Endothelial cell of umbilical vein (primary cell): ENCODE data around the gene CCDC187. TPM values are rescaled to one million over a fixed set of nuclear protein-coding genes. Genes with fewer than 3 reads are reported as not detected.

ENCODE experiments used
- BruUV-seq: library from RNA; stranded (reverse); fragments of 400-500 nt; replicated peaks from 2 replicates; lab custom pipeline; 2021; lab: Mats Ljungman, UMichigan
- CTCF ChIA-PET: fragments of 300-600, 350-600 bp; sonication (Branson Sonifier 250); formaldehyde crosslinking; loops from one replicate; lab custom pipeline; 2021; ENCODE audit warnings: antibody characterized with exemption, inconsistent platforms; lab: Charles Lee
- POLR2A ChIA-PET: fragments of 300-600, 350-600 bp; sonication (Branson Sonifier 250); formaldehyde crosslinking; loops from one replicate; lab custom pipeline; 2021; ENCODE audit warnings: antibody characterized with exemption, inconsistent platforms; lab: Charles Lee
- DNase-seq: peaks from one replicate; pipeline ENCODE4 v3.0.0-alpha.2; 2011; ENCODE audit warnings: low read depth, low spot score
- FAIRE-seq: peaks from 2 replicates; lab custom pipeline; 2011; peaks lifted over from hg19 to GRCh38; lab: Jason Lieb, UNC
- H2AFZ ChIP-seq: 2 replicates; pipeline ENCODE4 v1.6.0; 2012; ENCODE audit warnings: low read depth, low read length, control low read depth, inconsistent platforms
- H3K27ac ChIP-seq: 2 replicates; pipeline ENCODE4 v1.5.1; 2011; ENCODE audit warnings: low read depth, mild to moderate bottlenecking, control low read depth, low read length, moderate library complexity; ENCODE audit not compliant: insufficient read depth
- H3K27me3 ChIP-seq, 2 experiments: 2 replicates each; pipeline versions ENCODE4 v1.6.0 to v1.6.1; 2011; ENCODE audit warnings: low read length in 2 of 2, mixed read lengths in 1 of 2; ENCODE audit not compliant: control insufficient read depth in 2 of 2, insufficient read depth in 2 of 2
- H3K36me3 ChIP-seq, 2 experiments: 2 replicates in 1 of 2; 3 replicates in 1 of 2; pipeline ENCODE4 v1.5.1; 2011; ENCODE audit warnings: low read length in 2 of 2, mild to moderate bottlenecking in 1 of 2, moderate library complexity in 1 of 2; ENCODE audit not compliant: control insufficient read depth in 2 of 2, insufficient read depth in 2 of 2; ENCODE audit errors: extremely low read depth in 1 of 2
- H3K4me1 ChIP-seq: 3 replicates; pipeline ENCODE4 v1.5.1; 2011; ENCODE audit warnings: mild to moderate bottlenecking, low read length; ENCODE audit not compliant: control insufficient read depth, insufficient read depth; ENCODE audit errors: extremely low read depth
- H3K4me2 ChIP-seq: 2 replicates; pipeline ENCODE4 v1.6.1; 2011; ENCODE audit warnings: low read length, control low read depth, mixed read lengths; ENCODE audit not compliant: insufficient read depth
- H3K4me3 ChIP-seq, 3 experiments: fragments of 200-600 bp in 1 of 3; sonication (generic), shearing (Covaris generic) in 1 of 3; replicated peaks in 1 of 3; 2 replicates each; pipeline ENCODE4 v1.5.1; 2011 to 2016; ENCODE audit warnings: control low read depth in 3 of 3, low read length in 3 of 3, mild to moderate bottlenecking in 2 of 3, inconsistent platforms in 1 of 3, low read depth in 1 of 3, moderate library complexity in 1 of 3; ENCODE audit not compliant: insufficient read depth in 1 of 3
- H3K79me2 ChIP-seq: 2 replicates; pipeline ENCODE4 v1.6.0; 2012; ENCODE audit warnings: low read length, inconsistent platforms; ENCODE audit not compliant: control insufficient read depth, insufficient read depth
- H3K9ac ChIP-seq: replicated peaks from 2 replicates; pipeline ENCODE3; 2011; ENCODE audit warnings: low read length, control low read depth; ENCODE audit not compliant: insufficient read depth; ENCODE audit errors: extremely low read depth
- H3K9me1 ChIP-seq: replicated peaks from 3 replicates; pipeline ENCODE4 v1.6.0; 2011; ENCODE audit warnings: mild to moderate bottlenecking, low read length; ENCODE audit not compliant: control insufficient read depth, insufficient read depth; ENCODE audit errors: extremely low read depth
- H3K9me3 ChIP-seq: replicated peaks from 2 replicates; pipeline ENCODE4 v1.5.1; 2012; ENCODE audit warnings: low read length, inconsistent platforms; ENCODE audit not compliant: control insufficient read depth, insufficient read depth
- H4K20me1 ChIP-seq: replicated peaks from 2 replicates; pipeline ENCODE3; 2011; ENCODE audit warnings: mild to moderate bottlenecking, low read length; ENCODE audit not compliant: control insufficient read depth, insufficient read depth; ENCODE audit errors: extremely low read depth
- CTCF ChIP-seq, 2 donors: IDR thresholded peaks; 1 replicate in 1 of 2; 2 replicates in 1 of 2; pipeline ENCODE4 v1.5.1; 2011; ENCODE audit warnings: low read length in 2 of 2, mild to moderate bottlenecking in 2 of 2, moderate library complexity in 2 of 2, control low read depth in 1 of 2, inconsistent platforms in 1 of 2, low read depth in 1 of 2; ENCODE audit not compliant: insufficient read depth in 1 of 2; ENCODE audit errors: extremely low read depth in 1 of 2
- EZH2 ChIP-seq: IDR thresholded peaks from 2 replicates; pipeline ENCODE4 v1.6.1; 2012; ENCODE audit warnings: borderline replicate concordance, low read depth, mild to moderate bottlenecking, moderate library complexity, low read length, inconsistent platforms; ENCODE audit not compliant: severe bottlenecking
- FOS ChIP-seq: IDR thresholded peaks from 2 replicates; pipeline ENCODE4 v1.6.1; 2011; ENCODE audit warnings: mild to moderate bottlenecking, low read length, moderate library complexity, borderline replicate concordance; ENCODE audit not compliant: insufficient read depth
- GATA2 ChIP-seq: IDR thresholded peaks from 2 replicates; pipeline ENCODE4 v1.7.0; 2011; ENCODE audit warnings: low read depth, mild to moderate bottlenecking, moderate library complexity, mixed read lengths, low read length; ENCODE audit not compliant: insufficient read length, insufficient read depth
- JUN ChIP-seq: IDR thresholded peaks from 2 replicates; pipeline ENCODE4 v1.6.1; 2011; ENCODE audit warnings: borderline replicate concordance, low read depth; ENCODE audit not compliant: insufficient read length, insufficient read depth
- MAX ChIP-seq: IDR thresholded peaks from 2 replicates; pipeline ENCODE4 v1.6.1; 2011; ENCODE audit not compliant: insufficient read depth, insufficient read length
- MYC ChIP-seq: IDR thresholded peaks from one replicate; pipeline ENCODE4 v1.6.1; 2011; ENCODE audit warnings: mild to moderate bottlenecking, low read depth, low read length
- POLR2A ChIP-seq: IDR thresholded peaks from 2 replicates; pipeline ENCODE4 v1.6.1; 2012; ENCODE audit warnings: low read depth, mild to moderate bottlenecking, control low read depth, low read length
- POLR2AphosphoS5 ChIP-seq: IDR thresholded peaks from 2 replicates; pipeline ENCODE4 v1.6.1; 2012; ENCODE audit warnings: low read depth, mild to moderate bottlenecking, control low read depth, low read length, moderate library complexity; ENCODE audit not compliant: insufficient read depth
- dilution Hi-C: fragments of 300-500 bp; cut with MboI; formaldehyde crosslinking; loops from one replicate; pipeline ENCODE4 v1.15.0; 2019; ENCODE audit warnings: low sequenced_read_pairs; ENCODE audit not compliant: extremely low pct_ligation_motif_present
- intact Hi-C: fragments of 100-400 bp; cut with micrococcal nuclease; formaldehyde crosslinking; loops from one replicate; pipeline ENCODE4 v1.10.0; 2022
- polyA plus RNA-seq, 4 experiments: library from polyadenylated mRNA; depleted of rRNA in 3 of 4; stranded (reverse) in 3 of 4; unstranded in 1 of 4; fragments of >200 nt; gene quantifications; 2 replicates each; pipeline versions ENCODE4 v1.2.1 to v1.2.3, GENCODE V29; 2011 to 2012; ENCODE audit warnings: missing spikeins in 1 of 4
- total RNA-seq: library from RNA; stranded (reverse); gene quantifications from 2 replicates; pipeline ENCODE4 v1.2.3, GENCODE V29; 2021

CCDC187 gene
- total and polyA plus RNA-seq, 2 donors (not counting 3 experiments of a cell fraction or from before 2014, with no cell fraction given), result not detected

- POLR2A ChIA-PET, result no interaction called here
Measured at GRCh38 chr9:136232969-136233368, 70.9 kb downstream of the CCDC187 start.

More at GRCh38 chr9:136232969-136233368, 70.9 kb downstream of the CCDC187 start:
- TF ChIP-seq POLR2A (no peak), CTCF (IDR thresholded peaks at IDR 0.05; ENCODE audit: extremely low read depth in 1 of 2, insufficient read depth in 1 of 2, low read depth in 1 of 2, low read length in 2 of 2) (no peak), GATA2 (no peak), FOS (no peak), MYC (no peak), EZH2 (no peak), JUN (no peak), MAX (no peak), POLR2AphosphoS5 (no peak)
- Histone ChIP-seq H3K36me3 (peaks cover 0 to 7% of the 10 kb centered on the region in 2 experiments), H3K4me3 (no peak overlapping the region), H3K9me3 (no peaks in the 10 kb centered on the region), H3K4me1 (peaks cover 7% of the 10 kb centered on the region), H3K9ac (no peak overlapping the region), H3K27ac (no peak overlapping the region), H3K9me1 (no peaks in the 10 kb centered on the region), H2AFZ (no peak overlapping the region), H3K4me2 (no peak overlapping the region), H3K27me3 (no peaks in the 10 kb centered on the region), H3K79me2 (no peaks in the 10 kb centered on the region), H4K20me1 (no peaks in the 10 kb centered on the region)
- no peak for FAIRE-seq
- DNase-seq, result no peak
- BruUV-seq, result no TSS peak
- CTCF ChIA-PET, result no interaction called here
- intact Hi-C loops (no loop called here), dilution Hi-C loops (no loop called here)
